Mesothelial cell of epicardium (in vitro differentiated cells): Measurements from ENCODE around the gene GRK3. TPM values are rescaled to one million over a fixed set of nuclear protein-coding genes. Genes with fewer than 3 reads are reported as not detected.

Experiments used
- DNase-seq, 2 experiments: peaks; one replicate each; pipeline ENCODE4 v3.0.0; 2021; ENCODE audit warnings: low spot score in 2 of 2; ENCODE audit not compliant: unreplicated experiment in 2 of 2
- H3K27ac Mint-ChIP-seq: 2 replicates; pipeline ENCODE4 v1.8.0; 2021; ENCODE audit warnings: mixed read lengths
- H3K27me3 Mint-ChIP-seq: 2 replicates; pipeline ENCODE4 v1.8.0; 2021; ENCODE audit warnings: low read depth, mixed read lengths
- H3K36me3 Mint-ChIP-seq: 2 replicates; pipeline ENCODE4 v1.8.0; 2021; ENCODE audit warnings: mixed read lengths
- H3K4me1 Mint-ChIP-seq: 2 replicates; pipeline ENCODE4 v1.8.0; 2021; ENCODE audit warnings: mixed read lengths
- H3K4me3 Mint-ChIP-seq: 2 replicates; pipeline ENCODE4 v1.8.0; 2021; ENCODE audit warnings: mild to moderate bottlenecking, moderate library complexity, mixed read lengths
- H3K9me3 Mint-ChIP-seq: 2 replicates; pipeline ENCODE4 v1.8.0; 2021; ENCODE audit warnings: mixed read lengths
- total RNA-seq: library from RNA; stranded (reverse); gene quantifications from 3 replicates; pipeline ENCODE4 v1.2.1, GENCODE V29; 2021
- TF ChIP-seq, protein P1 (sequence below): fragments of 200-600 bp; sonication (generic); IDR thresholded peaks from one replicate; pipeline ENCODE4 v1.5.0; 2021; ENCODE audit warnings: antibody characterized with exemption; ENCODE audit not compliant: unreplicated experiment

GRK3 gene
- total RNA-seq, 1 donor from 2014 or later, result 13.8 TPM

DNA sequence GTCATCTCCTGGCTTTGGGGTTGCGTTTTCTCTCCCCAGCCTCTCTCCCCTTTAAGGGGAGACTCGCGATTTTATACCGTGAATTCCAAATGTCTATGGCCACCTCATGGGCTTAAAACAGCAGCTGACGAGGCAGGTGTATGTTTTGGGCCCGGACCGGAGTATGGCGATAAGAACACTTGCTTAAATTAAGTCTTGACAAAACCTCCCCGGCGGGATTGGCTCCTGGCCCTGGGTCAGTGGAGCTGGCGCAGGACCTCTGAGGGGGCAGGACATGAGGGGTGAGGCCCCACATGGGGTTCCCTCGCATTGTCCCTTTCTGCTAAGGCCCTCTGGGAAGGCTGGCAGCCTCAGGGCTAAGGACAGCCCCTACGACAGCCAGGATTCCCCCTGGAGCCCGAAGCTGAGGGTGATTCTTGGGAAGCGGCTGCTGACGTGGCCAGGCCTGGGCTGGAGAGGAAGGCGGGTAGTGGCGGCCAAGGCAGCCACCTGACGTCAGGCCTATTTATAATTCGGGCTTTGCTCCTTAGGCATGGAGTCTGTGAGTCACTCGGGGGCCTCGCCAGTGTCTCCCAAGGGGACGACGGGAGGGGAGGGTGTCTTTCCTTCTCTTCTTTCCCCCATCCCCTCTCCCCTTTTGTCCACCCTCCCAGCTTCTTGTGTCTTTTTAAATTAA is 190.2 kb downstream of the GRK3 start:
- Mint-ChIP-seq H3K9me3 (no peaks in the 10 kb centered on the region), H3K27me3 (peaks cover 17% of the 10 kb centered on the region), H3K4me3 (no peak overlapping the region), H3K4me1 (no peaks in the 10 kb centered on the region), H3K36me3 (no peaks in the 10 kb centered on the region), H3K27ac (no peak overlapping the region)
- no peak for DNase-seq
- TF ChIP-seq, protein P1, sequence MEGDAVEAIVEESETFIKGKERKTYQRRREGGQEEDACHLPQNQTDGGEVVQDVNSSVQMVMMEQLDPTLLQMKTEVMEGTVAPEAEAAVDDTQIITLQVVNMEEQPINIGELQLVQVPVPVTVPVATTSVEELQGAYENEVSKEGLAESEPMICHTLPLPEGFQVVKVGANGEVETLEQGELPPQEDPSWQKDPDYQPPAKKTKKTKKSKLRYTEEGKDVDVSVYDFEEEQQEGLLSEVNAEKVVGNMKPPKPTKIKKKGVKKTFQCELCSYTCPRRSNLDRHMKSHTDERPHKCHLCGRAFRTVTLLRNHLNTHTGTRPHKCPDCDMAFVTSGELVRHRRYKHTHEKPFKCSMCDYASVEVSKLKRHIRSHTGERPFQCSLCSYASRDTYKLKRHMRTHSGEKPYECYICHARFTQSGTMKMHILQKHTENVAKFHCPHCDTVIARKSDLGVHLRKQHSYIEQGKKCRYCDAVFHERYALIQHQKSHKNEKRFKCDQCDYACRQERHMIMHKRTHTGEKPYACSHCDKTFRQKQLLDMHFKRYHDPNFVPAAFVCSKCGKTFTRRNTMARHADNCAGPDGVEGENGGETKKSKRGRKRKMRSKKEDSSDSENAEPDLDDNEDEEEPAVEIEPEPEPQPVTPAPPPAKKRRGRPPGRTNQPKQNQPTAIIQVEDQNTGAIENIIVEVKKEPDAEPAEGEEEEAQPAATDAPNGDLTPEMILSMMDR, result no peak

DNA sequence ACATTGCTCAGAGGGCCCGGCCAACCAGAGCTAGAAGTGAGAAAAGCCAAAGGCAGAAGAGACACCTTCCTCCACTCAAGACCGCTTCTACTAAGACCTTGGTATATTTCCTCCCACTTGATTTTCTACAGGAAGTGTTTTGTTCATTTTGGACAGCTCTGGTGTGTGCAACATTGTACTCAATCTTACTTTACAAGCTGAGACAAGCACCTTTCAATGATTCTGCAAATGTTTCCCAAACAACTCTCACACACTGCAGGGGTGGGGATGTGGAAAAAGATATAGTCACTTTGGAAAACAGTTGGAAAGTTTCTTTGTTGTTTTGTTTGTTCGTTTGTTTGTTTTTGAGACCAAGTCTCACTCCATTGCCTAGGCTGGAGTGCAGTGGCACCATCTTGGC is 193.2 kb downstream of the GRK3 start:
- Mint-ChIP-seq H3K27me3 (no peaks in the 10 kb centered on the region), H3K9me3 (no peaks in the 10 kb centered on the region), H3K4me3 (no peak overlapping the region), H3K27ac (no peak overlapping the region), H3K4me1 (peaks cover 5% of the 10 kb centered on the region), H3K36me3 (no peaks in the 10 kb centered on the region)
- no peak for DNase-seq
- TF ChIP-seq, protein P1, result no peak

DNA sequence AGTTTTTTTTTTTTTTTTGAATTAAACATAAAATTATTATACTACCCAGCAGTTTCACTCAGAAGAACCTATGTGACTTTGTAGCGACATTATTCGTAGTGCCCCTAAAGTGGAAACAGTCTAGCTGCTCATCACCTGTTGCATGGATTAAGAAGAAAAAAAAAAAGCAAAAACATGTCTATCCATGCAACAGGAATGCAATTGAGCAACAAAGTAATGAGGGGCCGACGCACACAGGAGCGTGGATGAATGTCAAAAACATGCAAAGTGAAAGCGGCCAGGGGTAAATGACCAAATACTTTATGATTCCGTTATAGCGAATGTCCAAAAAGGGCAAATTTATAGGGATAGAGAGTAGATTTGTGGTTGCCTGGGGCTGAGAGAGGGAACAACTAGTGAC is 193.8 kb downstream of the GRK3 start:
- Mint-ChIP-seq H3K27ac (no peak overlapping the region), H3K27me3 (peaks cover under 1% of the 10 kb centered on the region), H3K9me3 (no peaks in the 10 kb centered on the region), H3K4me3 (no peak overlapping the region), H3K36me3 (no peaks in the 10 kb centered on the region), H3K4me1 (peaks cover 5% of the 10 kb centered on the region)
- DNase-seq, result no peak
- TF ChIP-seq, protein P1, result no peak

DNA sequence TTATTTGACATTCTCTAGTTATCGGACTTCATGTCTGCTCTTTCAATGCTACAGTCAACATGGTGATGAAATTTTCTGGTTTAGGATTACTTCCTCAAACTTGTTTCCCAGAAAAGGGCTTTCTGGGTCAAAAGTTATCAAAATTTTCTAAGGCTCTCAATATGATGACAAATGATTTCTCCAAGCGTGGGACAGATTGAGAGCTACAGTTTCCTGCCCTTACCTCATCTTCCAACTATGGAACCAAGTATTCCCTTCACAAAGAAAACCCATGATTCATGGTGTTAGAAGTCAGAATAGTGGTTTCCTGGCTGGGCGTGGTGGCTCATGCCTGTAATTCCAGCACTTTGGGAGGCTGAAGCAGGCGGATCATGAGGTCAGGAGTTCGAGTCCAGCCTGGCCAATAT is 195.4 kb downstream of the GRK3 start:
- Mint-ChIP-seq H3K36me3 (no peaks in the 10 kb centered on the region), H3K4me3 (no peak overlapping the region), H3K27me3 (peaks cover 4% of the 10 kb centered on the region), H3K9me3 (no peaks in the 10 kb centered on the region), H3K4me1 (peaks cover 5% of the 10 kb centered on the region), H3K27ac (no peak overlapping the region)
- TF ChIP-seq, protein P1, result no peak
- DNase-seq, result no peak

DNA sequence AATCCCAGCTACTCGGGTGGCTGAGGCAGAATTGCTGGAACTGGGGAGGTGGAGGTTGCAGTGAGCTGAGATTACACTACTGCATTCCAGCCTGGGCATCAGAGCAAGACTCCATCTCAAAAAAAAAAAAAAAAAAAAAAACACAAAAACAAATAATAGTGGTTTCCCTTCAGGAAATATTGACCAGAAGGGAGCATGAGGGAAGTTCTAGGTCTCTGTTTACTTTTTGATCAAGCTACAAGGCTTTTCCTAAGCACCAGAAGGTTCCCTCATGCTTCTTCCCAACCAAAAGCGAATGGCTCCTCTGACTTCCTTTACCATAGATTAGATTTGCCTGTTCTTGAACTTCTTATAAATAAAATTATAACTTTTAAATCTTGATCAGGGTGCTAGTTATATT is 195.8 kb downstream of the GRK3 start:
- no peak for DNase-seq
- Mint-ChIP-seq H3K36me3 (no peaks in the 10 kb centered on the region), H3K4me3 (no peak overlapping the region), H3K4me1 (peaks cover 5% of the 10 kb centered on the region), H3K9me3 (no peaks in the 10 kb centered on the region), H3K27me3 (peaks cover 4% of the 10 kb centered on the region), H3K27ac (no peak overlapping the region)
- TF ChIP-seq, protein P1, result no peak
